CD4-positive, alpha-beta T cell (primary cell): ENCODE data around the gene LLGL2. TPM values are rescaled to one million over a fixed set of nuclear protein-coding genes. Genes with fewer than 3 reads are reported as not detected.
"Not testable (repeated sequence)": the region's sequence is repeated elsewhere in the genome, so short reads cannot be mapped to it uniquely, and the experiment has no call there.

Experiments
- ATAC-seq: fragments of 200-7000 bp; cut with Tn5 transposase; one replicate; pipeline ENCODE4 v1.10.0; 2022; ENCODE audit warnings: mild to moderate bottlenecking; ENCODE audit not compliant: poor library complexity
- CTCF ChIA-PET: fragments of 350-600 bp; sonication (Branson Sonifier 250); formaldehyde crosslinking; loops from one replicate; lab custom pipeline; 2021; ENCODE audit warnings: antibody characterized with exemption, inconsistent platforms; lab: Charles Lee
- POLR2A ChIA-PET: fragments of 350-600 bp; sonication (Branson Sonifier 250); formaldehyde crosslinking; loops from one replicate; lab custom pipeline; 2021; ENCODE audit warnings: antibody characterized with exemption, inconsistent platforms; lab: Charles Lee
- DNase-seq, 14 experiments: peaks; one replicate each; pipeline ENCODE4 v3.0.0-alpha.2; 2013 to 2020; ENCODE audit warnings: mixed read lengths in 2 of 14
- H3K27ac ChIP-seq, 2 donors: one replicate each; pipeline versions ENCODE4 v1.5.1 to v1.7.0; 2013; ENCODE audit warnings: low read length in 2 of 2, low read depth in 1 of 2, mild to moderate bottlenecking in 1 of 2
- H3K27me3 ChIP-seq, 2 experiments: 1 replicate in 1 of 2; 2 replicates in 1 of 2; pipeline versions ENCODE4 v1.6.1 to v1.7.0; 2013; ENCODE audit warnings: low read length in 2 of 2, control low read depth in 1 of 2, mild to moderate bottlenecking in 1 of 2, moderate library complexity in 1 of 2; ENCODE audit not compliant: insufficient read depth in 2 of 2, control insufficient read depth in 1 of 2
- H3K36me3 ChIP-seq: one replicate; pipeline ENCODE4 v1.6.1; 2013; ENCODE audit warnings: low read length, control low read depth; ENCODE audit not compliant: insufficient read depth
- H3K4me1 ChIP-seq: one replicate; pipeline ENCODE4 v1.6.1; 2013; ENCODE audit warnings: low read length, control low read depth; ENCODE audit not compliant: insufficient read depth
- H3K4me3 ChIP-seq: one replicate; pipeline ENCODE4 v1.5.1; 2013; ENCODE audit warnings: mild to moderate bottlenecking, low read length, moderate library complexity
- H3K9me3 ChIP-seq, 2 experiments: 1 replicate in 1 of 2; 2 replicates in 1 of 2; pipeline versions ENCODE4 v1.6.1 to v1.7.0; 2013; ENCODE audit warnings: low read length in 2 of 2, mild to moderate bottlenecking in 2 of 2, control low read depth in 1 of 2, moderate library complexity in 1 of 2; ENCODE audit not compliant: control insufficient read depth in 1 of 2, insufficient read depth in 1 of 2
- H3K27ac Mint-ChIP-seq: one replicate; pipeline ENCODE4 v1.8.0; 2020; ENCODE audit warnings: mixed read lengths
- H3K27me3 Mint-ChIP-seq: one replicate; pipeline ENCODE4 v1.8.0; 2021; ENCODE audit warnings: mixed read lengths
- H3K36me3 Mint-ChIP-seq: one replicate; pipeline ENCODE4 v1.8.0; 2021; ENCODE audit warnings: low read depth, mixed read lengths
- H3K4me1 Mint-ChIP-seq: one replicate; pipeline ENCODE4 v1.8.0; 2021; ENCODE audit warnings: low read depth, mixed read lengths
- H3K4me3 Mint-ChIP-seq: one replicate; pipeline ENCODE4 v1.8.0; 2020; ENCODE audit warnings: mild to moderate bottlenecking, mixed read lengths
- H3K9me3 Mint-ChIP-seq: one replicate; pipeline ENCODE4 v1.8.0; 2020; ENCODE audit warnings: mixed read lengths
- CTCF ChIP-seq: fragments of 200-600 bp; IDR thresholded peaks from one replicate; pipeline ENCODE4 v1.8.0; 2022; ENCODE audit warnings: antibody characterized with exemption, mild to moderate bottlenecking
- intact Hi-C, 2 experiments: fragments of 100-400 bp; cut with DNase I in 1 of 2; cut with micrococcal nuclease in 1 of 2; formaldehyde crosslinking; loops; one replicate each; pipeline versions ENCODE4 v1.15.1 to v1.9.0; 2023 to 2025; cut with DNase I, micrococcal nuclease
- total RNA-seq, 174 experiments: library from RNA in 2 of 174; stranded (reverse) in 2 of 174; gene quantifications; one replicate each; pipeline ENCODE4 v1.2.3 and lab custom pipeline; 2021 to 2026

LLGL2 gene
- total RNA-seq, 2 experiments from 2014 or later: 31.2 to 34.2 TPM

GRCh38 chr17:75590849-75591721, 65.6 kb downstream of the LLGL2 start:
- Mint-ChIP-seq H3K4me3 (peak overlapping the region; percentile 76), H3K9me3 (no peaks in the 10 kb centered on the region), H3K4me1 (peaks cover 11% of the 10 kb centered on the region), H3K27ac (peak overlapping the region; percentile 9), H3K27me3 (no peaks in the 10 kb centered on the region), H3K36me3 (no peaks in the 10 kb centered on the region)
- Histone ChIP-seq H3K4me3 (no peak overlapping the region), H3K9me3 (no peaks in the 10 kb centered on the region), H3K27me3 (no peaks in the 10 kb centered on the region), H3K27ac (no peak overlapping the region), H3K36me3 (no peaks in the 10 kb centered on the region), H3K4me1 (peaks cover 32% of the 10 kb centered on the region)
- no peak for TF ChIP-seq CTCF
- no peak for ATAC-seq
- CTCF ChIA-PET: no interaction called here
- POLR2A ChIA-PET: interaction anchor here (1.3 kb wide), 1 partner anchor 135 kb away, joined by 3 read pairs; the partner anchor contains the start of gene TMEM94
- intact Hi-C loops: no loop called here
- peak in 1 of 14 experiments; percentile 29 for DNase-seq

- TF ChIP-seq CTCF: no peak
- Histone ChIP-seq H3K4me1 (peaks cover 32% of the 10 kb centered on the region), H3K9me3 (no peaks in the 10 kb centered on the region), H3K27me3 (no peaks in the 10 kb centered on the region), H3K36me3 (no peaks in the 10 kb centered on the region), H3K27ac (no peak overlapping the region), H3K4me3 (no peak overlapping the region)
- DNase-seq: no peak
- Mint-ChIP-seq H3K36me3 (no peaks in the 10 kb centered on the region), H3K27ac (peak overlapping the region; percentile 9), H3K4me3 (no peak overlapping the region), H3K27me3 (no peaks in the 10 kb centered on the region), H3K9me3 (no peaks in the 10 kb centered on the region), H3K4me1 (peaks cover 11% of the 10 kb centered on the region)
- ATAC-seq: no peak
- POLR2A ChIA-PET: no interaction called here
- CTCF ChIA-PET: no interaction called here
- intact Hi-C loops: no loop called here
These were observed 66.3 kb downstream of the LLGL2 start for GRCh38 chr17:75591722-75592302.

GRCh38 chr17:75592348-75593020, 67.0 kb downstream of the LLGL2 start:
- ChIA-PET CTCF (no interaction called here), POLR2A (no interaction called here)
- Mint-ChIP-seq H3K4me1 (peaks cover 11% of the 10 kb centered on the region), H3K36me3 (no peaks in the 10 kb centered on the region), H3K27me3 (no peaks in the 10 kb centered on the region), H3K9me3 (no peaks in the 10 kb centered on the region), H3K4me3 (no peak overlapping the region), H3K27ac (no peak overlapping the region)
- Histone ChIP-seq H3K4me1 (peaks cover 30% of the 10 kb centered on the region), H3K4me3 (no peak overlapping the region), H3K27ac (no peak overlapping the region), H3K36me3 (no peaks in the 10 kb centered on the region), H3K27me3 (no peaks in the 10 kb centered on the region), H3K9me3 (no peaks in the 10 kb centered on the region)
- no peak for ATAC-seq
- no peak for DNase-seq
- no peak for TF ChIP-seq CTCF
- intact Hi-C loops: no loop called here

- CTCF ChIA-PET, H3K27me3 Mint-ChIP-seq, H3K27me3 ChIP-seq, H3K4me3 ChIP-seq, H3K36me3 ChIP-seq, H3K4me3 Mint-ChIP-seq, POLR2A ChIA-PET, H3K9me3 Mint-ChIP-seq, DNase-seq, intact Hi-C loops, H3K9me3 ChIP-seq, H3K27ac ChIP-seq, ATAC-seq, H3K36me3 Mint-ChIP-seq, H3K27ac Mint-ChIP-seq: not testable (repeated sequence)
- H3K4me1 Mint-ChIP-seq: peaks cover 11% of the 10 kb centered on the region
- H3K4me1 ChIP-seq: peaks cover 21% of the 10 kb centered on the region
These were observed 67.9 kb downstream of the LLGL2 start for GRCh38 chr17:75593430-75593829.
